ENCODE measurements around the gene HS6ST2.

HS6ST2 gene

GRCh38 chrX:132961511-132961910 lies 3.1 kb upstream of the HS6ST2 start:
- CTCF ChIA-PET = no interaction called here
- no peak for TF ChIP-seq CTCF (IDR thresholded peaks at IDR 0.05; ENCODE audit: control extremely low read depth, extremely low read depth, low read depth, missing control alignments)
- no peak for DNase-seq (ENCODE audit: extremely low spot score)
- POLR2A ChIA-PET = no interaction called here

GRCh38 chrX:132957211-132958090 lies 978 bp downstream of the HS6ST2 start:
- ChIA-PET CTCF (interaction anchor here (0.6 kb wide), 1 partner anchor 818 kb away, joined by 3 read pairs; no protein-coding TSS in a partner anchor), POLR2A (no interaction called here)
- TF ChIP-seq CTCF (IDR thresholded peaks at IDR 0.05; ENCODE audit: control extremely low read depth, extremely low read depth, low read depth, missing control alignments) = no peak
- no peak for DNase-seq (ENCODE audit: extremely low spot score)

GRCh38 chrX:132956421-132957210 lies 1.8 kb downstream of the HS6ST2 start:
- ChIA-PET POLR2A (no interaction called here), CTCF (interaction anchor here (0.6 kb wide), 1 partner anchor 817 kb away, joined by 3 read pairs; no protein-coding TSS in a partner anchor)
- TF ChIP-seq CTCF (IDR thresholded peaks at IDR 0.05; ENCODE audit: control extremely low read depth, extremely low read depth, low read depth, missing control alignments) = no peak
- no peak for DNase-seq (ENCODE audit: extremely low spot score)

GRCh38 chrX:132955690-132956089 lies 2.7 kb downstream of the HS6ST2 start:
- ChIA-PET CTCF (no interaction called here), POLR2A (no interaction called here)
- no peak for DNase-seq (ENCODE audit: extremely low spot score)
- TF ChIP-seq CTCF (IDR thresholded peaks at IDR 0.05; ENCODE audit: control extremely low read depth, extremely low read depth, low read depth, missing control alignments) = no peak

GRCh38 chrX:132954323-132954722 lies 4.1 kb downstream of the HS6ST2 start:
- CTCF ChIA-PET = no interaction called here
- POLR2A ChIA-PET = no interaction called here
- TF ChIP-seq CTCF (IDR thresholded peaks at IDR 0.05; ENCODE audit: control extremely low read depth, extremely low read depth, low read depth, missing control alignments) = no peak
- DNase-seq (ENCODE audit: extremely low spot score) = no peak

- POLR2A ChIA-PET = no interaction called here
- no peak for TF ChIP-seq CTCF (IDR thresholded peaks at IDR 0.05; ENCODE audit: control extremely low read depth, extremely low read depth, low read depth, missing control alignments)
- CTCF ChIA-PET = no interaction called here
- no peak for DNase-seq (ENCODE audit: extremely low spot score)
Measured at GRCh38 chrX:132953354-132953753, 5.1 kb downstream of the HS6ST2 start.

Data from GM10248 (cell line).